ENCODE data around the gene XKRX.

XKRX gene

GRCh38 chrX:100944601-100945000 lies 15.9 kb upstream of the XKRX start:
- no peak for DNase-seq (ENCODE audit: low read depth)
- no peak overlapping the region for H3K4me3 ChIP-seq (ENCODE audit: low read depth, low read length)
- TF ChIP-seq POLR2A (IDR thresholded peaks at IDR 0.05; ENCODE audit: extremely low read depth, insufficient read length) (no peak), MAX (IDR thresholded peaks at IDR 0.05; ENCODE audit: low read depth, low read length) (no peak), CTCF (IDR thresholded peaks at IDR 0.05; ENCODE audit: low read depth, low read length) (no peak), MYC (IDR thresholded peaks at IDR 0.05; ENCODE audit: low read depth, low read length) (no peak)

- no peak overlapping the region for H3K4me3 ChIP-seq (ENCODE audit: low read depth, low read length)
- DNase-seq (ENCODE audit: low read depth): no peak
- TF ChIP-seq CTCF (IDR thresholded peaks at IDR 0.05; ENCODE audit: low read depth, low read length): no peak
- TF ChIP-seq MAX (IDR thresholded peaks at IDR 0.05; ENCODE audit: low read depth, low read length): no peak
- no peak for TF ChIP-seq MYC (IDR thresholded peaks at IDR 0.05; ENCODE audit: low read depth, low read length)
- TF ChIP-seq POLR2A (IDR thresholded peaks at IDR 0.05; ENCODE audit: extremely low read depth, insufficient read length): no peak
These were observed 10.6 kb upstream of the XKRX start for GRCh38 chrX:100939333-100939732.

- DNase-seq (ENCODE audit: low read depth): no peak
- TF ChIP-seq POLR2A (IDR thresholded peaks at IDR 0.05; ENCODE audit: extremely low read depth, insufficient read length): no peak
- no peak for TF ChIP-seq CTCF (IDR thresholded peaks at IDR 0.05; ENCODE audit: low read depth, low read length)
- no peak for TF ChIP-seq MAX (IDR thresholded peaks at IDR 0.05; ENCODE audit: low read depth, low read length)
- no peak for TF ChIP-seq MYC (IDR thresholded peaks at IDR 0.05; ENCODE audit: low read depth, low read length)
- H3K4me3 ChIP-seq (ENCODE audit: low read depth, low read length): no peak overlapping the region
These were observed 7.0 kb upstream of the XKRX start for GRCh38 chrX:100935767-100936166.

GRCh38 chrX:100931925-100932285 lies 3.2 kb upstream of the XKRX start:
- TF ChIP-seq MAX (IDR thresholded peaks at IDR 0.05; ENCODE audit: low read depth, low read length) (no peak), MYC (IDR thresholded peaks at IDR 0.05; ENCODE audit: low read depth, low read length) (no peak), CTCF (IDR thresholded peaks at IDR 0.05; ENCODE audit: low read depth, low read length) (no peak), POLR2A (IDR thresholded peaks at IDR 0.05; ENCODE audit: extremely low read depth, insufficient read length) (no peak)
- no peak for DNase-seq (ENCODE audit: low read depth)
- no peak overlapping the region for H3K4me3 ChIP-seq (ENCODE audit: low read depth, low read length)

- TF ChIP-seq MYC (IDR thresholded peaks at IDR 0.05; ENCODE audit: low read depth, low read length): no peak
- TF ChIP-seq MAX (IDR thresholded peaks at IDR 0.05; ENCODE audit: low read depth, low read length): no peak
- TF ChIP-seq CTCF (IDR thresholded peaks at IDR 0.05; ENCODE audit: low read depth, low read length): no peak
- TF ChIP-seq POLR2A (IDR thresholded peaks at IDR 0.05; ENCODE audit: extremely low read depth, insufficient read length): no peak
- no peak overlapping the region for H3K4me3 ChIP-seq (ENCODE audit: low read depth, low read length)
- DNase-seq (ENCODE audit: low read depth): peak; percentile 7
These were observed 2.7 kb upstream of the XKRX start for GRCh38 chrX:100931218-100931924.

All from NB4 (cell line).